ENCODE measurements around the gene B3GNT7.
"Not testable (repeated sequence)": the region's sequence is repeated elsewhere in the genome, so short reads cannot be mapped to it uniquely, and the experiment has no call there.

B3GNT7 gene

GRCh38 chr2:231387904-231388724 lies 7.4 kb upstream of the B3GNT7 start:
- no peak for DNase-seq

GRCh38 chr2:231388725-231389346 lies 6.7 kb upstream of the B3GNT7 start:
- DNase-seq, result no peak

- no peak for DNase-seq
Measured at GRCh38 chr2:231390667-231391066, 4.8 kb upstream of the B3GNT7 start.

- no peak for DNase-seq
Measured at GRCh38 chr2:231391981-231392380, 3.5 kb upstream of the B3GNT7 start.

- no peak for DNase-seq
Measured at GRCh38 chr2:231392431-231393148, 2.9 kb upstream of the B3GNT7 start.

- no peak for DNase-seq
Measured at GRCh38 chr2:231393149-231394131, 2.1 kb upstream of the B3GNT7 start.

GRCh38 chr2:231394211-231395141 lies 1.0 kb upstream of the B3GNT7 start:
- DNase-seq, result no peak

GRCh38 chr2:231396058-231396821 lies 730 bp downstream of the B3GNT7 start:
- DNase-seq, result no peak

GRCh38 chr2:231397011-231397927 lies 1.8 kb downstream of the B3GNT7 start:
- no peak for DNase-seq

- DNase-seq, result no peak
Measured at GRCh38 chr2:231397928-231398294, 2.4 kb downstream of the B3GNT7 start.

- no peak for DNase-seq
Measured at GRCh38 chr2:231398585-231398984, 3.1 kb downstream of the B3GNT7 start.

- no peak for DNase-seq
Measured at GRCh38 chr2:231399046-231399852, 3.7 kb downstream of the B3GNT7 start.

GRCh38 chr2:231399853-231400680 lies 4.6 kb downstream of the B3GNT7 start:
- DNase-seq, result no peak

- not testable (repeated sequence) for DNase-seq
Measured at GRCh38 chr2:231400681-231401080, 5.2 kb downstream of the B3GNT7 start.

GRCh38 chr2:231401101-231401500 lies 5.6 kb downstream of the B3GNT7 start:
- DNase-seq, result not testable (repeated sequence)

- not testable (repeated sequence) for DNase-seq
Measured at GRCh38 chr2:231403421-231404182, 8.1 kb downstream of the B3GNT7 start.

GRCh38 chr2:231404183-231404578 lies 8.7 kb downstream of the B3GNT7 start:
- DNase-seq, result not testable (repeated sequence)
